Thyroid gland (tissue), 4 donors: ENCODE results near the gene SLC27A3. TPM values are rescaled to one million over a fixed set of nuclear protein-coding genes. Genes with fewer than 3 reads are reported as not detected.

Experiments
- DNase-seq, 2 donors: peaks; one replicate each; pipeline ENCODE4 v3.0.0-alpha.2; 2019
- H3K27ac ChIP-seq, 3 donors: fragments of 200-600 bp; sonication (generic); 1 replicate in 2 of 3; 2 replicates in 1 of 3; pipeline ENCODE4 v1.5.1; 2016 to 2019; ENCODE audit warnings: mild to moderate bottlenecking in 1 of 3, moderate library complexity in 1 of 3
- H3K27me3 ChIP-seq: fragments of 200-600 bp; sonication (generic); one replicate; pipeline ENCODE4 v1.5.1; 2019
- H3K36me3 ChIP-seq, 2 donors: fragments of 200-600 bp; sonication (generic); one replicate each; pipeline ENCODE4 v1.5.1; 2016 to 2019
- H3K4me1 ChIP-seq, 2 donors: fragments of 200-600 bp; sonication (generic); one replicate each; pipeline ENCODE4 v1.5.1; 2017 to 2019
- H3K4me3 ChIP-seq, 3 donors: fragments of 200-600 bp; sonication (generic); replicated peaks in 1 of 3; 1 replicate in 2 of 3; 2 replicates in 1 of 3; pipeline ENCODE4 v1.5.1; 2016; ENCODE audit warnings: mild to moderate bottlenecking in 1 of 3
- H3K9me3 ChIP-seq: fragments of 200-600 bp; sonication (generic); one replicate; pipeline ENCODE4 v1.5.1; 2017
- CTCF ChIP-seq, 6 experiments: fragments of 200-600 bp in 3 of 6; fragments of 450-650 bp in 3 of 6; sonication (generic) in 3 of 6; IDR thresholded peaks; one replicate each; pipeline ENCODE4 v1.5.1; 2016 to 2019; ENCODE audit warnings: antibody characterized with exemption in 6 of 6, mild to moderate bottlenecking in 2 of 6, inconsistent platforms in 1 of 6, moderate library complexity in 1 of 6
- POLR2A ChIP-seq, 2 donors: fragments of 450-650 bp; IDR thresholded peaks; one replicate each; pipeline ENCODE4 v1.6.1; 2017; ENCODE audit warnings: antibody characterized with exemption in 2 of 2, mild to moderate bottlenecking in 2 of 2, moderate library complexity in 1 of 2
- WGBS, 2 donors: methylation state at CpG; one replicate each; pipeline ENCODE4 v1.1.5; 2017; 5-methylcytosine and 5-hydroxymethylcytosine counted together
- intact Hi-C: fragments of 100-400 bp; cut with DNase I; formaldehyde crosslinking; loops from one replicate; pipeline ENCODE4 v1.15.1; 2023
- total RNA-seq, 4 donors: library from RNA; depleted of rRNA; stranded (reverse); fragments of >200 nt; gene quantifications; one replicate each; pipeline ENCODE4 v1.2.3, GENCODE V29; 2016

Gene SLC27A3
- total RNA-seq, 4 donors from 2014 or later = 14.4 to 32.5 (median 23.2) TPM

GRCh38 chr1:153771841-153772593, 3.2 kb upstream of the SLC27A3 start:
- Histone ChIP-seq H3K36me3 (peaks cover 31 to 38% of the 10 kb centered on the region in 2 donors), H3K27me3 (no peaks in the 10 kb centered on the region), H3K27ac (peak overlapping the region in 1 of 3 donors; percentile 37), H3K4me1 (peaks cover 13 to 43% of the 10 kb centered on the region in 2 donors), H3K9me3 (no peaks in the 10 kb centered on the region), H3K4me3 (no peak overlapping the region)
- 80% methylated on average over 13 to 19 of the region's 21 CpGs for WGBS, 2 donors
- TF ChIP-seq POLR2A (IDR thresholded peaks at IDR 0.05) = no peak
- peak in 2 of 6 experiments; percentile 19 to 32 for TF ChIP-seq CTCF (IDR thresholded peaks at IDR 0.05)
- no peak for DNase-seq
- intact Hi-C loops = no loop called here

- DNase-seq = no peak
- intact Hi-C loops = no loop called here
- H3K4me1 ChIP-seq = peaks cover 13 to 56% of the 10 kb centered on the region in 2 donors
- peak overlapping the region in 2 of 3 donors; percentile 62 to 73 for H3K27ac ChIP-seq
- no peak overlapping the region for H3K4me3 ChIP-seq
- WGBS, 2 donors = 74 to 76% methylated on average over 12 of the region's 12 CpGs
- H3K36me3 ChIP-seq = peaks cover 21 to 25% of the 10 kb centered on the region in 2 donors
- H3K27me3 ChIP-seq = no peaks in the 10 kb centered on the region
- H3K9me3 ChIP-seq = no peaks in the 10 kb centered on the region
- no peak for TF ChIP-seq CTCF (IDR thresholded peaks at IDR 0.05)
- TF ChIP-seq POLR2A (IDR thresholded peaks at IDR 0.05) = no peak
These were observed 1.9 kb upstream of the SLC27A3 start for GRCh38 chr1:153773096-153773921.

- peak overlapping the region in 2 of 3 donors; percentile 62 to 73 for H3K27ac ChIP-seq
- H3K9me3 ChIP-seq = no peaks in the 10 kb centered on the region
- intact Hi-C loops = no loop called here
- H3K27me3 ChIP-seq = no peaks in the 10 kb centered on the region
- peaks cover 13 to 57% of the 10 kb centered on the region in 2 donors for H3K4me1 ChIP-seq
- no peak for DNase-seq
- no peak overlapping the region for H3K4me3 ChIP-seq
- 57 to 74% methylated on average over 5 to 8 of the region's 8 CpGs for WGBS, 2 donors
- peaks cover 14 to 17% of the 10 kb centered on the region in 2 donors for H3K36me3 ChIP-seq
- TF ChIP-seq CTCF (IDR thresholded peaks at IDR 0.05) (no peak), POLR2A (IDR thresholded peaks at IDR 0.05) (no peak)
These were observed 1.1 kb upstream of the SLC27A3 start for GRCh38 chr1:153774026-153774595.

GRCh38 chr1:153775458-153776327, 486 bp downstream of the SLC27A3 start:
- peak; percentile 80 to 84 for DNase-seq
- WGBS, 2 donors = 0 to 1% methylated on average over 9 to 26 of the region's 83 CpGs
- intact Hi-C loops = no loop called here

More at GRCh38 chr1:153775458-153776327, 486 bp downstream of the SLC27A3 start:
- H3K27ac ChIP-seq = peak overlapping the region; percentile 55 to 73 (median 62)
- no peaks in the 10 kb centered on the region for H3K27me3 ChIP-seq
- H3K4me1 ChIP-seq = peaks cover 13 to 56% of the 10 kb centered on the region in 2 donors
- TF ChIP-seq POLR2A (IDR thresholded peaks at IDR 0.05) (peak; percentile 1 to 52), CTCF (IDR thresholded peaks at IDR 0.05) (peak in 1 of 6 experiments; percentile 12)
- no peaks in the 10 kb centered on the region for H3K9me3 ChIP-seq
- peaks cover 12 to 14% of the 10 kb centered on the region in 2 donors for H3K36me3 ChIP-seq
- peak overlapping the region; percentile 6 to 68 (median 58) for H3K4me3 ChIP-seq
